Measurements from ENCODE around the gene DYNLT2.

Gene DYNLT2

GRCh38 chr6:169788809-169789145 is 37.4 kb upstream of the DYNLT2 start:
- Histone ChIP-seq H3K4me3 (ENCODE audit: insufficient read length, low read depth) (no peak overlapping the region), H3K9ac (ENCODE audit: insufficient read length, low read depth) (no peak overlapping the region), H3K9me3 (ENCODE audit: insufficient read depth, low read length) (no peaks in the 10 kb centered on the region), H3K36me3 (ENCODE audit: insufficient read depth, insufficient read length, low read length) (no peaks in the 10 kb centered on the region), H3K4me1 (ENCODE audit: insufficient read depth, insufficient read length) (peaks cover 4% of the 10 kb centered on the region), H3K27me3 (ENCODE audit: insufficient read depth, insufficient read length) (peaks cover 21% of the 10 kb centered on the region)
- TF ChIP-seq ZNF274 (IDR thresholded peaks at IDR 0.05; ENCODE audit: low read depth, low read length) (no peak), SUZ12 (IDR thresholded peaks at IDR 0.05; ENCODE audit: extremely low read depth, insufficient read depth, insufficient read length) (no peak), YY1 (IDR thresholded peaks at IDR 0.05; ENCODE audit: insufficient read depth, insufficient read length) (no peak)
- no peak for DNase-seq (ENCODE audit: low read depth, low spot score)

- Histone ChIP-seq H3K9me3 (ENCODE audit: insufficient read depth, low read length) (no peaks in the 10 kb centered on the region), H3K4me1 (ENCODE audit: insufficient read depth, insufficient read length) (peaks cover 4% of the 10 kb centered on the region), H3K27me3 (ENCODE audit: insufficient read depth, insufficient read length) (peaks cover 21% of the 10 kb centered on the region), H3K9ac (ENCODE audit: insufficient read length, low read depth) (no peak overlapping the region), H3K36me3 (ENCODE audit: insufficient read depth, insufficient read length, low read length) (peaks cover 2% of the 10 kb centered on the region), H3K4me3 (ENCODE audit: insufficient read length, low read depth) (no peak overlapping the region)
- no peak for TF ChIP-seq ZNF274 (IDR thresholded peaks at IDR 0.05; ENCODE audit: low read depth, low read length)
- TF ChIP-seq SUZ12 (IDR thresholded peaks at IDR 0.05; ENCODE audit: extremely low read depth, insufficient read depth, insufficient read length): no peak
- no peak for TF ChIP-seq YY1 (IDR thresholded peaks at IDR 0.05; ENCODE audit: insufficient read depth, insufficient read length)
- DNase-seq (ENCODE audit: low read depth, low spot score): no peak
These were observed 36.4 kb upstream of the DYNLT2 start for GRCh38 chr6:169787797-169788196.

GRCh38 chr6:169786349-169786748 is 35.0 kb upstream of the DYNLT2 start:
- H3K9me3 ChIP-seq (ENCODE audit: insufficient read depth, low read length): no peaks in the 10 kb centered on the region
- H3K27me3 ChIP-seq (ENCODE audit: insufficient read depth, insufficient read length): peaks cover 17% of the 10 kb centered on the region
- no peak overlapping the region for H3K4me3 ChIP-seq (ENCODE audit: insufficient read length, low read depth)
- H3K36me3 ChIP-seq (ENCODE audit: insufficient read depth, insufficient read length, low read length): peaks cover 7% of the 10 kb centered on the region
- no peak overlapping the region for H3K9ac ChIP-seq (ENCODE audit: insufficient read length, low read depth)
- TF ChIP-seq SUZ12 (IDR thresholded peaks at IDR 0.05; ENCODE audit: extremely low read depth, insufficient read depth, insufficient read length): no peak
- TF ChIP-seq ZNF274 (IDR thresholded peaks at IDR 0.05; ENCODE audit: low read depth, low read length): no peak
- no peak for TF ChIP-seq YY1 (IDR thresholded peaks at IDR 0.05; ENCODE audit: insufficient read depth, insufficient read length)
- no peak for DNase-seq (ENCODE audit: low read depth, low spot score)
- H3K4me1 ChIP-seq (ENCODE audit: insufficient read depth, insufficient read length): peaks cover 4% of the 10 kb centered on the region

- Histone ChIP-seq H3K36me3 (ENCODE audit: insufficient read depth, insufficient read length, low read length) (peaks cover 9% of the 10 kb centered on the region), H3K9ac (ENCODE audit: insufficient read length, low read depth) (no peak overlapping the region), H3K9me3 (ENCODE audit: insufficient read depth, low read length) (no peaks in the 10 kb centered on the region), H3K4me3 (ENCODE audit: insufficient read length, low read depth) (no peak overlapping the region), H3K27me3 (ENCODE audit: insufficient read depth, insufficient read length) (peaks cover 10% of the 10 kb centered on the region), H3K4me1 (ENCODE audit: insufficient read depth, insufficient read length) (peaks cover 4% of the 10 kb centered on the region)
- TF ChIP-seq SUZ12 (IDR thresholded peaks at IDR 0.05; ENCODE audit: extremely low read depth, insufficient read depth, insufficient read length) (no peak), YY1 (IDR thresholded peaks at IDR 0.05; ENCODE audit: insufficient read depth, insufficient read length) (no peak), ZNF274 (IDR thresholded peaks at IDR 0.05; ENCODE audit: low read depth, low read length) (no peak)
- DNase-seq (ENCODE audit: low read depth, low spot score): no peak
These were observed 34.2 kb upstream of the DYNLT2 start for GRCh38 chr6:169785566-169785965.

GRCh38 chr6:169784821-169785340 is 33.5 kb upstream of the DYNLT2 start:
- DNase-seq (ENCODE audit: low read depth, low spot score): no peak
- peaks cover 9% of the 10 kb centered on the region for H3K27me3 ChIP-seq (ENCODE audit: insufficient read depth, insufficient read length)
- no peaks in the 10 kb centered on the region for H3K9me3 ChIP-seq (ENCODE audit: insufficient read depth, low read length)
- TF ChIP-seq ZNF274 (IDR thresholded peaks at IDR 0.05; ENCODE audit: low read depth, low read length) (no peak), SUZ12 (IDR thresholded peaks at IDR 0.05; ENCODE audit: extremely low read depth, insufficient read depth, insufficient read length) (no peak), YY1 (IDR thresholded peaks at IDR 0.05; ENCODE audit: insufficient read depth, insufficient read length) (no peak)
- H3K4me3 ChIP-seq (ENCODE audit: insufficient read length, low read depth): no peak overlapping the region
- peaks cover 14% of the 10 kb centered on the region for H3K36me3 ChIP-seq (ENCODE audit: insufficient read depth, insufficient read length, low read length)
- peaks cover 4% of the 10 kb centered on the region for H3K4me1 ChIP-seq (ENCODE audit: insufficient read depth, insufficient read length)
- H3K9ac ChIP-seq (ENCODE audit: insufficient read length, low read depth): no peak overlapping the region

GRCh38 chr6:169783971-169784820 is 32.8 kb upstream of the DYNLT2 start:
- DNase-seq (ENCODE audit: low read depth, low spot score): no peak
- H3K4me1 ChIP-seq (ENCODE audit: insufficient read depth, insufficient read length): no peaks in the 10 kb centered on the region
- no peaks in the 10 kb centered on the region for H3K9me3 ChIP-seq (ENCODE audit: insufficient read depth, low read length)
- no peak for TF ChIP-seq SUZ12 (IDR thresholded peaks at IDR 0.05; ENCODE audit: extremely low read depth, insufficient read depth, insufficient read length)
- no peak for TF ChIP-seq ZNF274 (IDR thresholded peaks at IDR 0.05; ENCODE audit: low read depth, low read length)
- no peak for TF ChIP-seq YY1 (IDR thresholded peaks at IDR 0.05; ENCODE audit: insufficient read depth, insufficient read length)
- peaks cover 18% of the 10 kb centered on the region for H3K36me3 ChIP-seq (ENCODE audit: insufficient read depth, insufficient read length, low read length)
- H3K9ac ChIP-seq (ENCODE audit: insufficient read length, low read depth): no peak overlapping the region
- peaks cover 3% of the 10 kb centered on the region for H3K27me3 ChIP-seq (ENCODE audit: insufficient read depth, insufficient read length)
- no peak overlapping the region for H3K4me3 ChIP-seq (ENCODE audit: insufficient read length, low read depth)

- DNase-seq (ENCODE audit: low read depth, low spot score): no peak
- Histone ChIP-seq H3K4me1 (ENCODE audit: insufficient read depth, insufficient read length) (no peaks in the 10 kb centered on the region), H3K36me3 (ENCODE audit: insufficient read depth, insufficient read length, low read length) (peaks cover 23% of the 10 kb centered on the region), H3K9ac (ENCODE audit: insufficient read length, low read depth) (no peak overlapping the region), H3K27me3 (ENCODE audit: insufficient read depth, insufficient read length) (no peaks in the 10 kb centered on the region), H3K9me3 (ENCODE audit: insufficient read depth, low read length) (no peaks in the 10 kb centered on the region), H3K4me3 (ENCODE audit: insufficient read length, low read depth) (no peak overlapping the region)
- TF ChIP-seq ZNF274 (IDR thresholded peaks at IDR 0.05; ENCODE audit: low read depth, low read length): no peak
- TF ChIP-seq SUZ12 (IDR thresholded peaks at IDR 0.05; ENCODE audit: extremely low read depth, insufficient read depth, insufficient read length): no peak
- no peak for TF ChIP-seq YY1 (IDR thresholded peaks at IDR 0.05; ENCODE audit: insufficient read depth, insufficient read length)
These were observed 32.0 kb upstream of the DYNLT2 start for GRCh38 chr6:169783401-169783800.

Measured in NT2/D1 (cell line).